Measurements from ENCODE around the gene ITGB5. TPM values are rescaled to one million over a fixed set of nuclear protein-coding genes. Genes with fewer than 3 reads are reported as not detected.

The ITGB5 gene
- total and polyA plus RNA-seq, 4 experiments from 2014 or later = 0.94 to 5.4 (median 3.4) TPM; not detected in 1

- Mint-ChIP-seq H3K27ac (no peak overlapping the region), H3K27me3 (peaks cover 4 to 11% of the 10 kb centered on the region in 2 donors), H3K4me3 (no peak overlapping the region), H3K36me3 (no peaks in the 10 kb centered on the region), H3K9me3 (peaks cover 0 to 3% (median 0%) of the 10 kb centered on the region in 8 donors), H3K4me1 (no peaks in the 10 kb centered on the region)
- ChIA-PET POLR2A (ENCODE audit: partially characterized antibody) (no interaction called here), CTCF (ENCODE audit: partially characterized antibody) (no interaction called here)
- Histone ChIP-seq H3K4me1 (ENCODE audit: insufficient read depth, low read length) (no peaks in the 10 kb centered on the region), H3K9me3 (ENCODE audit: control insufficient read depth in 1 of 2, low read length in 2 of 2) (no peaks in the 10 kb centered on the region), H3K36me3 (ENCODE audit: insufficient read depth, low read length) (no peaks in the 10 kb centered on the region), H3K4me3 (ENCODE audit: low read length in 2 of 2) (no peak overlapping the region), H3K27me3 (ENCODE audit: insufficient read depth, low read length) (no peaks in the 10 kb centered on the region), H3K27ac (ENCODE audit: low read depth, low read length) (no peak overlapping the region)
- DNase-seq = no peak
- intact Hi-C loops (cut with micrococcal nuclease) = no loop called here
These were observed 85.0 kb downstream of the ITGB5 start for GRCh38 chr3:124802061-124802698.

GRCh38 chr3:124800511-124801258, 86.5 kb downstream of the ITGB5 start:
- ChIA-PET POLR2A (ENCODE audit: partially characterized antibody) (no interaction called here), CTCF (ENCODE audit: partially characterized antibody) (no interaction called here)
- H3K4me1 ChIP-seq (ENCODE audit: insufficient read depth, low read length) = no peaks in the 10 kb centered on the region
- no peaks in the 10 kb centered on the region for H3K4me1 Mint-ChIP-seq
- H3K36me3 ChIP-seq (ENCODE audit: insufficient read depth, low read length) = no peaks in the 10 kb centered on the region
- H3K9me3 Mint-ChIP-seq = peaks cover 0 to 3% (median 0%) of the 10 kb centered on the region in 8 donors
- no peaks in the 10 kb centered on the region for H3K36me3 Mint-ChIP-seq
- H3K27ac ChIP-seq (ENCODE audit: low read depth, low read length) = no peak overlapping the region
- no peaks in the 10 kb centered on the region for H3K27me3 ChIP-seq (ENCODE audit: insufficient read depth, low read length)
- no peak for DNase-seq
- intact Hi-C loops (cut with micrococcal nuclease) = no loop called here
- H3K9me3 ChIP-seq (ENCODE audit: control insufficient read depth in 1 of 2, low read length in 2 of 2) = no peaks in the 10 kb centered on the region
- H3K27me3 Mint-ChIP-seq = peaks cover 4 to 11% of the 10 kb centered on the region in 2 donors
- H3K4me3 ChIP-seq (ENCODE audit: low read length in 2 of 2) = no peak overlapping the region
- no peak overlapping the region for H3K4me3 Mint-ChIP-seq
- H3K27ac Mint-ChIP-seq = no peak overlapping the region

- no peak overlapping the region for H3K4me3 ChIP-seq (ENCODE audit: low read length in 2 of 2)
- POLR2A ChIA-PET (ENCODE audit: partially characterized antibody) = no interaction called here
- Mint-ChIP-seq H3K36me3 (no peaks in the 10 kb centered on the region), H3K27ac (no peak overlapping the region), H3K9me3 (peaks cover 0 to 3% (median 0%) of the 10 kb centered on the region in 8 donors), H3K4me3 (no peak overlapping the region), H3K27me3 (peaks cover 4 to 11% of the 10 kb centered on the region in 2 donors), H3K4me1 (no peaks in the 10 kb centered on the region)
- CTCF ChIA-PET (ENCODE audit: partially characterized antibody) = no interaction called here
- intact Hi-C loops (cut with micrococcal nuclease) = no loop called here
- no peaks in the 10 kb centered on the region for H3K4me1 ChIP-seq (ENCODE audit: insufficient read depth, low read length)
- no peak overlapping the region for H3K27ac ChIP-seq (ENCODE audit: low read depth, low read length)
- no peak for DNase-seq
- H3K27me3 ChIP-seq (ENCODE audit: insufficient read depth, low read length) = no peaks in the 10 kb centered on the region
- H3K9me3 ChIP-seq (ENCODE audit: control insufficient read depth in 1 of 2, low read length in 2 of 2) = no peaks in the 10 kb centered on the region
- H3K36me3 ChIP-seq (ENCODE audit: insufficient read depth, low read length) = no peaks in the 10 kb centered on the region
These were observed 87.1 kb downstream of the ITGB5 start for GRCh38 chr3:124800076-124800475.

- Histone ChIP-seq H3K9me3 (ENCODE audit: control insufficient read depth in 1 of 2, low read length in 2 of 2) (no peaks in the 10 kb centered on the region), H3K27me3 (ENCODE audit: insufficient read depth, low read length) (no peaks in the 10 kb centered on the region), H3K4me3 (ENCODE audit: low read length in 2 of 2) (no peak overlapping the region), H3K36me3 (ENCODE audit: insufficient read depth, low read length) (no peaks in the 10 kb centered on the region), H3K27ac (ENCODE audit: low read depth, low read length) (no peak overlapping the region), H3K4me1 (ENCODE audit: insufficient read depth, low read length) (no peaks in the 10 kb centered on the region)
- Mint-ChIP-seq H3K36me3 (no peaks in the 10 kb centered on the region), H3K27ac (no peak overlapping the region), H3K9me3 (peaks cover 0 to 3% (median 0%) of the 10 kb centered on the region in 8 donors), H3K27me3 (peaks cover 4 to 12% of the 10 kb centered on the region in 2 donors), H3K4me3 (no peak overlapping the region), H3K4me1 (no peaks in the 10 kb centered on the region)
- CTCF ChIA-PET (ENCODE audit: partially characterized antibody) = no interaction called here
- POLR2A ChIA-PET (ENCODE audit: partially characterized antibody) = no interaction called here
- DNase-seq = no peak
- intact Hi-C loops (cut with micrococcal nuclease) = no loop called here
These were observed 87.5 kb downstream of the ITGB5 start for GRCh38 chr3:124799676-124800075.

GRCh38 chr3:124797426-124797945, 89.7 kb downstream of the ITGB5 start:
- peaks cover 0 to 3% (median 0%) of the 10 kb centered on the region in 8 donors for H3K9me3 Mint-ChIP-seq
- DNase-seq = no peak
- no peaks in the 10 kb centered on the region for H3K4me1 Mint-ChIP-seq
- intact Hi-C loops (cut with micrococcal nuclease) = no loop called here
- POLR2A ChIA-PET (ENCODE audit: partially characterized antibody) = no interaction called here
- no peak overlapping the region for H3K27ac Mint-ChIP-seq
- Histone ChIP-seq H3K9me3 (ENCODE audit: control insufficient read depth in 1 of 2, low read length in 2 of 2) (no peaks in the 10 kb centered on the region), H3K4me1 (ENCODE audit: insufficient read depth, low read length) (no peaks in the 10 kb centered on the region), H3K27me3 (ENCODE audit: insufficient read depth, low read length) (no peaks in the 10 kb centered on the region), H3K4me3 (ENCODE audit: low read length in 2 of 2) (no peak overlapping the region), H3K27ac (ENCODE audit: low read depth, low read length) (no peak overlapping the region), H3K36me3 (ENCODE audit: insufficient read depth, low read length) (no peaks in the 10 kb centered on the region)
- peaks cover 4 to 10% of the 10 kb centered on the region in 2 donors for H3K27me3 Mint-ChIP-seq
- H3K36me3 Mint-ChIP-seq = no peaks in the 10 kb centered on the region
- H3K4me3 Mint-ChIP-seq = no peak overlapping the region
- CTCF ChIA-PET (ENCODE audit: partially characterized antibody) = no interaction called here

- no peak overlapping the region for H3K27ac Mint-ChIP-seq
- POLR2A ChIA-PET (ENCODE audit: partially characterized antibody) = no interaction called here
These were observed 90.7 kb downstream of the ITGB5 start for GRCh38 chr3:124796477-124796876.

GRCh38 chr3:124793054-124793739, 94.0 kb downstream of the ITGB5 start:
- H3K27me3 ChIP-seq (ENCODE audit: insufficient read depth, low read length) = no peaks in the 10 kb centered on the region
- H3K36me3 Mint-ChIP-seq = no peaks in the 10 kb centered on the region
- intact Hi-C loops (cut with micrococcal nuclease) = no loop called here
- no peaks in the 10 kb centered on the region for H3K36me3 ChIP-seq (ENCODE audit: insufficient read depth, low read length)
- peaks cover 2 to 6% of the 10 kb centered on the region in 2 donors for H3K27me3 Mint-ChIP-seq
- no peaks in the 10 kb centered on the region for H3K4me1 ChIP-seq (ENCODE audit: insufficient read depth, low read length)
- ChIA-PET POLR2A (ENCODE audit: partially characterized antibody) (no interaction called here), CTCF (ENCODE audit: partially characterized antibody) (no interaction called here)
- H3K27ac Mint-ChIP-seq = no peak overlapping the region
- no peaks in the 10 kb centered on the region for H3K4me1 Mint-ChIP-seq
- no peaks in the 10 kb centered on the region for H3K9me3 Mint-ChIP-seq
- no peak overlapping the region for H3K4me3 ChIP-seq (ENCODE audit: low read length in 2 of 2)
- no peak for DNase-seq
- no peaks in the 10 kb centered on the region for H3K9me3 ChIP-seq (ENCODE audit: control insufficient read depth in 1 of 2, low read length in 2 of 2)
- no peak overlapping the region for H3K27ac ChIP-seq (ENCODE audit: low read depth, low read length)
- H3K4me3 Mint-ChIP-seq = no peak overlapping the region

More at GRCh38 chr3:124796477-124796876, 90.7 kb downstream of the ITGB5 start:
- CTCF ChIA-PET (ENCODE audit: partially characterized antibody) = no interaction called here
- Mint-ChIP-seq H3K9me3 (peaks cover 0 to 3% (median 0%) of the 10 kb centered on the region in 8 donors), H3K4me1 (no peaks in the 10 kb centered on the region), H3K4me3 (no peak overlapping the region), H3K27me3 (peaks cover 2 to 6% of the 10 kb centered on the region in 2 donors), H3K36me3 (no peaks in the 10 kb centered on the region)
- no peaks in the 10 kb centered on the region for H3K9me3 ChIP-seq (ENCODE audit: control insufficient read depth in 1 of 2, low read length in 2 of 2)
- no peak overlapping the region for H3K27ac ChIP-seq (ENCODE audit: low read depth, low read length)
- H3K4me1 ChIP-seq (ENCODE audit: insufficient read depth, low read length) = no peaks in the 10 kb centered on the region
- H3K4me3 ChIP-seq (ENCODE audit: low read length in 2 of 2) = no peak overlapping the region
- no peaks in the 10 kb centered on the region for H3K27me3 ChIP-seq (ENCODE audit: insufficient read depth, low read length)
- H3K36me3 ChIP-seq (ENCODE audit: insufficient read depth, low read length) = no peaks in the 10 kb centered on the region
- DNase-seq = no peak
- intact Hi-C loops (cut with micrococcal nuclease) = no loop called here

Measured in CD4-positive, alpha-beta memory T cell (primary cell).